HepG2 (cell line): ENCODE data around the gene TRAF3. TPM values are rescaled to one million over a fixed set of nuclear protein-coding genes. Genes with fewer than 3 reads are reported as not detected.

ENCODE experiments used
- ATAC-seq: fragments of 200-7000 bp; cut with Tn5 transposase; 3 replicates; pipeline ENCODE4 v1.9.1; 2020; ENCODE audit warnings: mild to moderate bottlenecking, moderate library complexity
- BruUV-seq: library from RNA; stranded (reverse); fragments of 400-500 nt; replicated peaks from 2 replicates; lab custom pipeline; 2021; lab: Mats Ljungman, UMichigan
- CTCF ChIA-PET: fragments of 300-600 bp; formaldehyde crosslinking; extraction: SDS; loops from one replicate; lab custom pipeline; 2021; ENCODE audit warnings: low total read pairs, inconsistent platforms, low intra/inter-chr PET ratio; lab: Yijun Ruan, JAX
- POLR2A ChIA-PET: fragments of 350-600 bp; sonication (Branson Sonifier 250); formaldehyde crosslinking; loops from one replicate; lab custom pipeline; 2020; ENCODE audit warnings: antibody characterized with exemption, inconsistent platforms; lab: Yijun Ruan, JAX
- DNase-seq: peaks from one replicate; pipeline ENCODE4 v3.0.0-alpha.2; 2015; ENCODE audit warnings: low spot score
- FAIRE-seq: peaks from 3 replicates; lab custom pipeline; 2011; peaks lifted over from hg19 to GRCh38; lab: Jason Lieb, UNC
- H2AFZ ChIP-seq: one replicate; pipeline ENCODE4 v1.6.1; 2011; ENCODE audit warnings: low read length, inconsistent platforms
- H3K27ac ChIP-seq: fragments of 300-600 bp; 3 replicates; pipeline ENCODE4 v1.8.0; 2011; ENCODE audit warnings: mixed run types, mild to moderate bottlenecking, mixed read lengths, low read length, inconsistent platforms; ENCODE audit not compliant: insufficient read depth; ENCODE audit errors: extremely low read length
- H3K27me3 ChIP-seq, 2 experiments: fragments of 200-600 bp in 1 of 2; 2 replicates in 1 of 2; 3 replicates in 1 of 2; pipeline versions ENCODE4 v1.6.0 to v1.8.0; 2011; ENCODE audit warnings: low read length in 2 of 2, mild to moderate bottlenecking in 2 of 2, moderate library complexity in 2 of 2, inconsistent platforms in 1 of 2; ENCODE audit not compliant: insufficient read depth in 2 of 2, control insufficient read depth in 1 of 2
- H3K36me3 ChIP-seq, 2 experiments: fragments of 200-600 bp in 1 of 2; replicated peaks in 1 of 2; 2 replicates in 1 of 2; 3 replicates in 1 of 2; pipeline versions ENCODE4 v1.5.1 to v1.8.0; 2011; ENCODE audit warnings: low read length in 2 of 2, inconsistent platforms in 1 of 2; ENCODE audit not compliant: insufficient read depth in 2 of 2, control insufficient read depth in 1 of 2
- H3K4me1 ChIP-seq: 2 replicates; pipeline ENCODE4 v1.5.1; 2012; ENCODE audit warnings: low read length, inconsistent platforms; ENCODE audit not compliant: insufficient read depth
- H3K4me2 ChIP-seq: 2 replicates; pipeline ENCODE4 v1.6.0; 2011; ENCODE audit warnings: low read depth, low read length, inconsistent platforms
- H3K4me3 ChIP-seq, 3 experiments: fragments of 200-600 bp in 1 of 3; sonication (generic), shearing (Covaris generic) in 1 of 3; replicated peaks in 1 of 3; 2 replicates each; pipeline ENCODE4 v1.5.1; 2011 to 2016; ENCODE audit warnings: low read length in 3 of 3, inconsistent platforms in 2 of 3, low read depth in 2 of 3, mild to moderate bottlenecking in 2 of 3, control low read depth in 1 of 3, mixed read lengths in 1 of 3; ENCODE audit not compliant: insufficient read depth in 1 of 3
- H3K79me2 ChIP-seq: one replicate; pipeline ENCODE4 v1.6.1; 2011; ENCODE audit warnings: low read length, inconsistent platforms; ENCODE audit not compliant: insufficient read depth
- H3K9ac ChIP-seq: 2 replicates; pipeline ENCODE4 v1.6.0; 2011; ENCODE audit warnings: mild to moderate bottlenecking, low read depth, low read length, inconsistent platforms; ENCODE audit not compliant: insufficient read depth
- H3K9me3 ChIP-seq: 2 replicates; pipeline ENCODE4 v1.5.1; 2012; ENCODE audit warnings: mild to moderate bottlenecking, low read length
- H4K20me1 ChIP-seq: 2 replicates; pipeline ENCODE4 v1.6.0; 2011; ENCODE audit warnings: inconsistent platforms, mild to moderate bottlenecking, low read length, moderate library complexity; ENCODE audit not compliant: insufficient read depth
- AGO2 ChIP-seq: fragments of 200-400 bp; formaldehyde crosslinking; optimal IDR thresholded peaks from 2 replicates; pipeline ENCODE3; 2017; ENCODE audit warnings: mild to moderate bottlenecking, low read depth, low read length, moderate library complexity
- EED ChIP-seq: sonication (generic); formaldehyde crosslinking; IDR thresholded peaks from 2 replicates; pipeline ENCODE4 v1.5.0; 2020; ENCODE audit warnings: mild to moderate bottlenecking, missing genetic modification reagents
- FOSL2 ChIP-seq: sonication (generic); formaldehyde crosslinking; IDR thresholded peaks from 2 replicates; pipeline ENCODE4 v1.4.0; 2020; ENCODE audit warnings: missing genetic modification reagents
- GATA4 ChIP-seq: sonication (generic); IDR thresholded peaks from 2 replicates; pipeline ENCODE4 v1.6.1; 2016; ENCODE audit warnings: antibody characterized with exemption, low read depth, borderline replicate concordance
- HNRNPH1 ChIP-seq: fragments of 200-400 bp; formaldehyde crosslinking; optimal IDR thresholded peaks from 2 replicates; pipeline ENCODE3; 2017; ENCODE audit warnings: mild to moderate bottlenecking, low read depth, low read length
- PAF1 ChIP-seq: IDR thresholded peaks from 2 replicates; pipeline ENCODE4 v1.6.1; 2016; ENCODE audit warnings: missing genetic modification reagents, missing compliant biosample characterization
- WGBS: methylation state at CpG from one replicate; pipeline ENCODE4 v1.1.6; 2017; ENCODE audit warnings: low lambda C conversion rate; 5-methylcytosine and 5-hydroxymethylcytosine counted together
- in situ Hi-C: cut with HindIII; loops from 2 replicates; pipeline ENCODE4 v1.10.0; 2017; ENCODE audit warnings: low pct_unique_long_range_greater_than_20kb; ENCODE audit not compliant: extremely low pct_ligation_motif_present
- intact Hi-C: fragments of 100-400 bp; cut with micrococcal nuclease; formaldehyde crosslinking; loops from one replicate; pipeline ENCODE4 v1.10.0; 2022; ENCODE audit not compliant: unreplicated experiment
- polyA plus RNA-seq, 8 experiments: library from polyadenylated mRNA; depleted of rRNA in 3 of 8; stranded (reverse) in 7 of 8; unstranded in 1 of 8; fragments of >200 nt; fragmentation: Illumina TruSeq in 4 of 8; extraction: Trizol in 4 of 8; gene quantifications; 2 replicates each; pipeline versions ENCODE4 v1.2.1 to v1.2.3, GENCODE V29; 2011 to 2016; ENCODE audit warnings: low read depth in 4 of 8, missing spikeins in 1 of 8, mixed read lengths in 1 of 8; ENCODE audit not compliant: insufficient read depth in 1 of 8
- total RNA-seq, 5 experiments: library from RNA; depleted of rRNA; stranded (reverse); fragments of >200 nt; fragmentation: Illumina TruSeq; extraction: Trizol; gene quantifications; 2 replicates each; pipeline ENCODE4 v1.2.3, GENCODE V29; 2016; ENCODE audit warnings: low read depth in 1 of 5
- TF ChIP-seq, protein P1 (sequence below): sonication (generic); formaldehyde crosslinking; IDR thresholded peaks from 2 replicates; pipeline ENCODE4 v1.8.1; 2023; ENCODE audit warnings: mild to moderate bottlenecking, moderate library complexity, missing genetic modification reagents
- TF ChIP-seq, protein P2 (sequence below): sonication (generic); formaldehyde crosslinking; IDR thresholded peaks from 2 replicates; pipeline ENCODE4 v1.5.0; 2020; ENCODE audit warnings: missing genetic modification reagents, mild to moderate bottlenecking, borderline replicate concordance
- TF ChIP-seq, protein P3 (sequence below): fragments of 450-650 bp; IDR thresholded peaks from 2 replicates; pipeline ENCODE4 v1.6.1; 2016
- TF ChIP-seq, protein P4 (sequence below): sonication (generic); formaldehyde crosslinking; IDR thresholded peaks from 2 replicates; pipeline ENCODE4 v1.5.0; 2020; ENCODE audit warnings: missing genetic modification reagents
- TF ChIP-seq, protein P5 (sequence below): sonication (generic); formaldehyde crosslinking; IDR thresholded peaks from 2 replicates; pipeline ENCODE4 v1.5.1; 2020; ENCODE audit warnings: missing genetic modification reagents, mild to moderate bottlenecking, borderline replicate concordance
- TF ChIP-seq, protein P6 (sequence below): sonication (generic); formaldehyde crosslinking; IDR thresholded peaks from 2 replicates; pipeline ENCODE4 v1.5.0; 2020; ENCODE audit warnings: mild to moderate bottlenecking, missing genetic modification reagents

TRAF3 gene
- total and polyA plus RNA-seq, 2 of the 13 experiments (the other 11 are each of a cell fraction or from before 2014, with no cell fraction given): 6.9 to 12.2 TPM

DNA sequence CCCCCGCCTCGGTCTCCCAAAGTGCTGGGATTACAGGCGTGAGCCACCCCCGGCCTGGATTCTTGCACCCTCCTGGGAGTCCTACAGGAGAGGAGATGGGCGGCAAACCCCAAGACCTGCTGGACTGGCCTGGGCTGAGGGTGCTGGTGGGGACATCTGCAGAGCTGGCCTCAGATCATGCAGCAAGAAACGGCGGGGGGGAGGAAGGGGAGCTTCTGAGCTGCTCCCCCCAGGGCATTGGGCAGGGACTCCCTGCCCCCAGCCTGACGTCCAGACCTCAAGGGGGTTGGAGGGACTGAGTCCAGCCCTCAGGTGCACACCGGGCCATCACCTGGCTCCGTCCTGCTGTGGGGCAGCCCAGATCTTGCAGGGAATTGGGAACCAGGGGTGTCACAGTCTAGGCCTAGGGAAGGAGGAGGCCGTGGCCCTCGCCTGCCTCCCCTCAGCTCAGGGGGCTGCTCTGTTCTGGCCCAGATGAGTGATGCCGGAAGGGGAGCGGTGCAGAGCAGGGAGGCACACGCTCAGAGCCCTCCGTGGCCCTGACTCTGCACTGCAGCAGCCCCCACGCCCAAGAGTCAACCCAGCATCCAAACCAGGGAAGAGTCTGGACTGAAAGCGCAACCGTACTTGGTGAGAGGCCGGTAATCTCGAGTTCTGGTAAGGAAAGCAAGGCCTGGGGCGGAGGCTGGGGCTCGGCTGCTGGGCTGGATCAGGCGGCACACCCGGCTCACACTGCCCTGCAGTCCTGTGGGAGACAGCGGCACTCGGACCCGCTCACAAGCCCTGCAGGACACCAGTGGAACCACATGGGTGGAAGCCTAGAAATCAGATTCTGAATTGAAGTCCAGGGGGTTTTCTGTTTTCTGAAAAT lies 136.3 kb downstream of the TRAF3 start:
- H3K79me2 ChIP-seq: no peaks in the 10 kb centered on the region
- no peaks in the 10 kb centered on the region for H4K20me1 ChIP-seq
- no peak overlapping the region for H3K27ac ChIP-seq
- peaks cover 21% of the 10 kb centered on the region for H3K4me1 ChIP-seq
- no TSS peak for BruUV-seq
- POLR2A ChIA-PET: no interaction called here
- no peak for ATAC-seq
- no peak overlapping the region for H3K4me2 ChIP-seq
- FAIRE-seq: no peak
- CTCF ChIA-PET: no interaction called here
- no peak for DNase-seq
- no peak overlapping the region for H3K4me3 ChIP-seq
- intact Hi-C loops: no loop called here
- H3K9ac ChIP-seq: no peak overlapping the region
- in situ Hi-C loops: loop anchor here (10.0 kb wide), 1 partner anchor 219 kb away; no protein-coding TSS in a partner anchor
- no peak for TF ChIP-seq HNRNPH1
- TF ChIP-seq, protein P1, sequence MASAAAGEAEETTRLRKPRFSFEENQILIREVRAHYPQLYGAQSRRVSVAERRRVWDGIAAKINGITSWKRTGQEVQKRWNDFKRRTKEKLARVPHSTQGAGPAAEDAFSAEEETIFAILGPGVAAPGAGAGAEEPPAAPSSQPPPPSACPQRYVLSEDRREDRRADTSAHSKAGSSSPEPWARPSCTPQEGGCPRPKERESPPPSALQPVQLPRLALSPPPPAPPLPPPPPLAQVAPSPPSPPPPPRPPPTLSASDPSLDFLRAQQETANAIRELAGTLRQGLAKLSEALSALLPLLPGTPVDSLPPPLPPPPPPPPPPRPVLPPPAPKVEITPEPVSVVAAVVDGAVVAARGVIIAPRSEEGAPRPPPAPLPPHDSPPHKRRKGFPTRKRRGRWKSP (CRISPR knock-in tag): no peak
- TF ChIP-seq GATA4: no peak
- TF ChIP-seq, protein P2, sequence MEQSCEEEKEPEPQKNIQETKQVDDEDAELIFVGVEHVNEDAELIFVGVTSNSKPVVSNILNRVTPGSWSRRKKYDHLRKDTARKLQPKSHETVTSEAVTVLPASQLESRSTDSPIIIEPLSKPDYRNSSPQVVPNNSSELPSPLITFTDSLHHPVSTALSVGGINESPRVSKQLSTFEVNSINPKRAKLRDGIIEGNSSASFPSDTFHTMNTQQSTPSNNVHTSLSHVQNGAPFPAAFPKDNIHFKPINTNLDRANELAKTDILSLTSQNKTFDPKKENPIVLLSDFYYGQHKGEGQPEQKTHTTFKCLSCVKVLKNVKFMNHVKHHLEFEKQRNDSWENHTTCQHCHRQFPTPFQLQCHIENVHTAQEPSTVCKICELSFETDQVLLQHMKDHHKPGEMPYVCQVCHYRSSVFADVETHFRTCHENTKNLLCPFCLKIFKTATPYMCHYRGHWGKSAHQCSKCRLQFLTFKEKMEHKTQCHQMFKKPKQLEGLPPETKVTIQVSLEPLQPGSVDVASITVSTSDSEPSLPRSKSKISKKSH (CRISPR knock-in tag): no peak
- TF ChIP-seq, protein P3, sequence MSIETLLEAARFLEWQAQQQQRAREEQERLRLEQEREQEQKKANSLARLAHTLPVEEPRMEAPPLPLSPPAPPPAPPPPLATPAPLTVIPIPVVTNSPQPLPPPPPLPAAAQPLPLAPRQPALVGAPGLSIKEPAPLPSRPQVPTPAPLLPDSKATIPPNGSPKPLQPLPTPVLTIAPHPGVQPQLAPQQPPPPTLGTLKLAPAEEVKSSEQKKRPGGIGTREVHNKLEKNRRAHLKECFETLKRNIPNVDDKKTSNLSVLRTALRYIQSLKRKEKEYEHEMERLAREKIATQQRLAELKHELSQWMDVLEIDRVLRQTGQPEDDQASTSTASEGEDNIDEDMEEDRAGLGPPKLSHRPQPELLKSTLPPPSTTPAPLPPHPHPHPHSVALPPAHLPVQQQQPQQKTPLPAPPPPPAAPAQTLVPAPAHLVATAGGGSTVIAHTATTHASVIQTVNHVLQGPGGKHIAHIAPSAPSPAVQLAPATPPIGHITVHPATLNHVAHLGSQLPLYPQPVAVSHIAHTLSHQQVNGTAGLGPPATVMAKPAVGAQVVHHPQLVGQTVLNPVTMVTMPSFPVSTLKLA: no peak
- no peak for TF ChIP-seq AGO2
- no peak for TF ChIP-seq FOSL2 (CRISPR knock-in tag)
- no peak for TF ChIP-seq PAF1 (CRISPR knock-in tag)
- no peak for TF ChIP-seq EED (CRISPR knock-in tag)
- TF ChIP-seq, protein P4, sequence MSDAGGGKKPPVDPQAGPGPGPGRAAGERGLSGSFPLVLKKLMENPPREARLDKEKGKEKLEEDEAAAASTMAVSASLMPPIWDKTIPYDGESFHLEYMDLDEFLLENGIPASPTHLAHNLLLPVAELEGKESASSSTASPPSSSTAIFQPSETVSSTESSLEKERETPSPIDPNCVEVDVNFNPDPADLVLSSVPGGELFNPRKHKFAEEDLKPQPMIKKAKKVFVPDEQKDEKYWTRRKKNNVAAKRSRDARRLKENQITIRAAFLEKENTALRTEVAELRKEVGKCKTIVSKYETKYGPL (CRISPR knock-in tag): no peak
- TF ChIP-seq, protein P5, sequence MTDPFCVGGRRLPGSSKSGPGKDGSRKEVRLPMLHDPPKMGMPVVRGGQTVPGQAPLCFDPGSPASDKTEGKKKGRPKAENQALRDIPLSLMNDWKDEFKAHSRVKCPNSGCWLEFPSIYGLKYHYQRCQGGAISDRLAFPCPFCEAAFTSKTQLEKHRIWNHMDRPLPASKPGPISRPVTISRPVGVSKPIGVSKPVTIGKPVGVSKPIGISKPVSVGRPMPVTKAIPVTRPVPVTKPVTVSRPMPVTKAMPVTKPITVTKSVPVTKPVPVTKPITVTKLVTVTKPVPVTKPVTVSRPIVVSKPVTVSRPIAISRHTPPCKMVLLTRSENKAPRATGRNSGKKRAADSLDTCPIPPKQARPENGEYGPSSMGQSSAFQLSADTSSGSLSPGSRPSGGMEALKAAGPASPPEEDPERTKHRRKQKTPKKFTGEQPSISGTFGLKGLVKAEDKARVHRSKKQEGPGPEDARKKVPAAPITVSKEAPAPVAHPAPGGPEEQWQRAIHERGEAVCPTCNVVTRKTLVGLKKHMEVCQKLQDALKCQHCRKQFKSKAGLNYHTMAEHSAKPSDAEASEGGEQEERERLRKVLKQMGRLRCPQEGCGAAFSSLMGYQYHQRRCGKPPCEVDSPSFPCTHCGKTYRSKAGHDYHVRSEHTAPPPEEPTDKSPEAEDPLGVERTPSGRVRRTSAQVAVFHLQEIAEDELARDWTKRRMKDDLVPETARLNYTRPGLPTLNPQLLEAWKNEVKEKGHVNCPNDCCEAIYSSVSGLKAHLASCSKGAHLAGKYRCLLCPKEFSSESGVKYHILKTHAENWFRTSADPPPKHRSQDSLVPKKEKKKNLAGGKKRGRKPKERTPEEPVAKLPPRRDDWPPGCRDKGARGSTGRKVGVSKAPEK (CRISPR knock-in tag): no peak
- TF ChIP-seq, protein P6, sequence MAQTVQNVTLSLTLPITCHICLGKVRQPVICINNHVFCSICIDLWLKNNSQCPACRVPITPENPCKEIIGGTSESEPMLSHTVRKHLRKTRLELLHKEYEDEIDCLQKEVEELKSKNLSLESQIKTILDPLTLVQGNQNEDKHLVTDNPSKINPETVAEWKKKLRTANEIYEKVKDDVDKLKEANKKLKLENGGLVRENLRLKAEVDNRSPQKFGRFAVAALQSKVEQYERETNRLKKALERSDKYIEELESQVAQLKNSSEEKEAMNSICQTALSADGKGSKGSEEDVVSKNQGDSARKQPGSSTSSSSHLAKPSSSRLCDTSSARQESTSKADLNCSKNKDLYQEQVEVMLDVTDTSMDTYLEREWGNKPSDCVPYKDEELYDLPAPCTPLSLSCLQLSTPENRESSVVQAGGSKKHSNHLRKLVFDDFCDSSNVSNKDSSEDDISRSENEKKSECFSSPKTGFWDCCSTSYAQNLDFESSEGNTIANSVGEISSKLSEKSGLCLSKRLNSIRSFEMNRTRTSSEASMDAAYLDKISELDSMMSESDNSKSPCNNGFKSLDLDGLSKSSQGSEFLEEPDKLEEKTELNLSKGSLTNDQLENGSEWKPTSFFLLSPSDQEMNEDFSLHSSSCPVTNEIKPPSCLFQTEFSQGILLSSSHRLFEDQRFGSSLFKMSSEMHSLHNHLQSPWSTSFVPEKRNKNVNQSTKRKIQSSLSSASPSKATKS: no peak
- H3K27me3 ChIP-seq: no peaks in the 10 kb centered on the region
- H2AFZ ChIP-seq: no peak overlapping the region
- no peaks in the 10 kb centered on the region for H3K9me3 ChIP-seq
- no peaks in the 10 kb centered on the region for H3K36me3 ChIP-seq
- WGBS: 95% methylated on average over 19 of the region's 28 CpGs
